ENCODE measurements around the gene FAM180A.

DNA sequence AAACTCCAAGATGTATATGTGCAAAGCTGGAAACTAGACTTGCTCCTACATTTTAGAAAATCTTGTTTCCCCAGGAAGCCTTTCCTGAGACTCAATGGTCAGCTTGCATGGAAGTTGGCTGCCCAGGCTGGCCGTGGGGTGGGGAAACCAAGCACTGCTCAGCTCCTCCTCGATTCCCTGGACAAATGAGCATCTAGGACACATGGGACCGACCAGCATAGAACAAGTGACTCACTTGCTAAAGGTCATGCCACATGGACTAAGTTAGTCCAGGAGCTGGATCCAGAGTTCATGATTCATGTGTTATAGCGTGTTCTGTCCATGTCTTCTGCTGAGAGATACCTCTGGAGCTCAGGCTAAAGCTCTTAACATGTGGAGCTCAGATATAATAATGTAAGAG lies 6.2 kb downstream of the FAM180A start:
- TF ChIP-seq EZH2phosphoT487 (IDR thresholded peaks at IDR 0.05; ENCODE audit: unreplicated experiment), result no peak
- TF ChIP-seq CTCF (conservative IDR thresholded peaks at IDR 0.05; ENCODE audit: low read depth in 2 of 2), result no peak
- TF ChIP-seq EZH2 (IDR thresholded peaks at IDR 0.05; ENCODE audit: low read depth, unreplicated experiment), result no peak
- no peak for TF ChIP-seq ZNF331 (CRISPR knock-in tag; IDR thresholded peaks at IDR 0.05; ENCODE audit: low read depth)
- TF ChIP-seq, protein P1, sequence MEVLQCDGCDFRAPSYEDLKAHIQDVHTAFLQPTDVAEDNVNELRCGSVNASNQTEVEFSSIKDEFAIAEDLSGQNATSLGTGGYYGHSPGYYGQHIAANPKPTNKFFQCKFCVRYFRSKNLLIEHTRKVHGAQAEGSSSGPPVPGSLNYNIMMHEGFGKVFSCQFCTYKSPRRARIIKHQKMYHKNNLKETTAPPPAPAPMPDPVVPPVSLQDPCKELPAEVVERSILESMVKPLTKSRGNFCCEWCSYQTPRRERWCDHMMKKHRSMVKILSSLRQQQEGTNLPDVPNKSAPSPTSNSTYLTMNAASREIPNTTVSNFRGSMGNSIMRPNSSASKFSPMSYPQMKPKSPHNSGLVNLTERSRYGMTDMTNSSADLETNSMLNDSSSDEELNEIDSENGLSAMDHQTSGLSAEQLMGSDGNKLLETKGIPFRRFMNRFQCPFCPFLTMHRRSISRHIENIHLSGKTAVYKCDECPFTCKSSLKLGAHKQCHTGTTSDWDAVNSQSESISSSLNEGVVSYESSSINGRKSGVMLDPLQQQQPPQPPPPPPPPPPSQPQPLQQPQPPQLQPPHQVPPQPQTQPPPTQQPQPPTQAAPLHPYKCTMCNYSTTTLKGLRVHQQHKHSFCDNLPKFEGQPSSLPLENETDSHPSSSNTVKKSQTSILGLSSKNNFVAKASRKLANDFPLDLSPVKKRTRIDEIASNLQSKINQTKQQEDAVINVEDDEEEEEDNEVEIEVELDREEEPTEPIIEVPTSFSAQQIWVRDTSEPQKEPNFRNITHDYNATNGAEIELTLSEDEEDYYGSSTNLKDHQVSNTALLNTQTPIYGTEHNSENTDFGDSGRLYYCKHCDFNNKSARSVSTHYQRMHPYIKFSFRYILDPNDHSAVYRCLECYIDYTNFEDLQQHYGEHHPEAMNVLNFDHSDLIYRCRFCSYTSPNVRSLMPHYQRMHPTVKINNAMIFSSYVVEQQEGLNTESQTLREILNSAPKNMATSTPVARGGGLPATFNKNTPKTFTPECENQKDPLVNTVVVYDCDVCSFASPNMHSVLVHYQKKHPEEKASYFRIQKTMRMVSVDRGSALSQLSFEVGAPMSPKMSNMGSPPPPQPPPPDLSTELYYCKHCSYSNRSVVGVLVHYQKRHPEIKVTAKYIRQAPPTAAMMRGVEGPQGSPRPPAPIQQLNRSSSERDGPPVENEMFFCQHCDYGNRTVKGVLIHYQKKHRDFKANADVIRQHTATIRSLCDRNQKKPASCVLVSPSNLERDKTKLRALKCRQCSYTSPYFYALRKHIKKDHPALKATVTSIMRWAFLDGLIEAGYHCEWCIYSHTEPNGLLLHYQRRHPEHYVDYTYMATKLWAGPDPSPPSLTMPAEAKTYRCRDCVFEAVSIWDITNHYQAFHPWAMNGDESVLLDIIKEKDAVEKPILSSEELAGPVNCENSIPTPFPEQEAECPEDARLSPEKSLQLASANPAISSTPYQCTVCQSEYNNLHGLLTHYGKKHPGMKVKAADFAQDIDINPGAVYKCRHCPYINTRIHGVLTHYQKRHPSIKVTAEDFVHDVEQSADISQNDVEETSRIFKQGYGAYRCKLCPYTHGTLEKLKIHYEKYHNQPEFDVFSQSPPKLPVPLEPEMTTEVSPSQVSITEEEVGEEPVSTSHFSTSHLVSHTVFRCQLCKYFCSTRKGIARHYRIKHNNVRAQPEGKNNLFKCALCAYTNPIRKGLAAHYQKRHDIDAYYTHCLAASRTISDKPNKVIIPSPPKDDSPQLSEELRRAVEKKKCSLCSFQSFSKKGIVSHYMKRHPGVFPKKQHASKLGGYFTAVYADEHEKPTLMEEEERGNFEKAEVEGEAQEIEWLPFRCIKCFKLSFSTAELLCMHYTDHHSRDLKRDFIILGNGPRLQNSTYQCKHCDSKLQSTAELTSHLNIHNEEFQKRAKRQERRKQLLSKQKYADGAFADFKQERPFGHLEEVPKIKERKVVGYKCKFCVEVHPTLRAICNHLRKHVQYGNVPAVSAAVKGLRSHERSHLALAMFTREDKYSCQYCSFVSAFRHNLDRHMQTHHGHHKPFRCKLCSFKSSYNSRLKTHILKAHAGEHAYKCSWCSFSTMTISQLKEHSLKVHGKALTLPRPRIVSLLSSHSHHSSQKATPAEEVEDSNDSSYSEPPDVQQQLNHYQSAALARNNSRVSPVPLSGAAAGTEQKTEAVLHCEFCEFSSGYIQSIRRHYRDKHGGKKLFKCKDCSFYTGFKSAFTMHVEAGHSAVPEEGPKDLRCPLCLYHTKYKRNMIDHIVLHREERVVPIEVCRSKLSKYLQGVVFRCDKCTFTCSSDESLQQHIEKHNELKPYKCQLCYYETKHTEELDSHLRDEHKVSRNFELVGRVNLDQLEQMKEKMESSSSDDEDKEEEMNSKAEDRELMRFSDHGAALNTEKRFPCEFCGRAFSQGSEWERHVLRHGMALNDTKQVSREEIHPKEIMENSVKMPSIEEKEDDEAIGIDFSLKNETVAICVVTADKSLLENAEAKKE (CRISPR knock-in tag; IDR thresholded peaks at IDR 0.05), result no peak
- no peak for TF ChIP-seq ZNF114 (CRISPR knock-in tag; IDR thresholded peaks at IDR 0.05)
- TF ChIP-seq POLR2AphosphoS5 (IDR thresholded peaks at IDR 0.05; ENCODE audit: low read depth), result no peak
